NB4 (cell line): ENCODE results near the gene PIGB.

Experiments used
- POLR2A ChIP-seq: IDR thresholded peaks from 2 replicates; pipeline ENCODE4 v1.6.1; 2011; ENCODE audit warnings: mild to moderate bottlenecking; ENCODE audit not compliant: insufficient read length; ENCODE audit errors: extremely low read depth
- TF ChIP-seq, protein P1 (sequence below): IDR thresholded peaks from one replicate; pipeline ENCODE4 v1.5.1; 2012; ENCODE audit warnings: low read depth, low read length

DNA sequence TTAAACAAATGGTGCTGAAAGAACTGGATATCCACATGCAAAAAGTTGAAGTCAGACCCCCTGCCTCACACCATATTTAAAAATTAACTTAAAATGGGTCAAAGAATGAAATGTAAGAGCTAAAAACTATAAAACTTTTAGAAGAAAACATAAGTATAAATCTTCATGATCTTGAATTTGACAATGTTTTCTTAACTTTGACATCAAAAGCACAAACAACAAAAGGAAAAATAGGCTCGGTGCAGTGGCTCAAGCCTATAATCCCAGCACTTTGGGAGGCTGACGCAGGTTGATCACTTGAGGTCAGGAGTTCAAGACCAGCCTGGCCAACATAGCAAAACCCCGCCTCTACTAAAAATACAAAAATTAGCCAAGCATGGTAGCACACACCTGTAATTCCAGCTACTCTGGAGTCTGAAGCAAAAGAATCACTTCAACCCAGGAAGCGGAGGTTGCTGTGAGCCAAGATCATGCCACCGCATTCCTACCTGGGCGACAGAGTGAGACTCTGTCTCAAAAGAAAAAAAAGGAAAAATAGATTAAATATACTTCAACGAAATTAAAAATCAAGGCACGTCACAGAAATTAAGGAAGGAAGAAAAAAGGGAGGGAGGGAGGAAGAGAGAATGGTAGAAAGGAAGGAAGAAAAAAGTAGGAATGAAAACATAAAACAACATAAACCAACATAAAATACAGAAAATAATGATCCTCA is 30.9 kb upstream of the PIGB start:
- TF ChIP-seq, protein P1, sequence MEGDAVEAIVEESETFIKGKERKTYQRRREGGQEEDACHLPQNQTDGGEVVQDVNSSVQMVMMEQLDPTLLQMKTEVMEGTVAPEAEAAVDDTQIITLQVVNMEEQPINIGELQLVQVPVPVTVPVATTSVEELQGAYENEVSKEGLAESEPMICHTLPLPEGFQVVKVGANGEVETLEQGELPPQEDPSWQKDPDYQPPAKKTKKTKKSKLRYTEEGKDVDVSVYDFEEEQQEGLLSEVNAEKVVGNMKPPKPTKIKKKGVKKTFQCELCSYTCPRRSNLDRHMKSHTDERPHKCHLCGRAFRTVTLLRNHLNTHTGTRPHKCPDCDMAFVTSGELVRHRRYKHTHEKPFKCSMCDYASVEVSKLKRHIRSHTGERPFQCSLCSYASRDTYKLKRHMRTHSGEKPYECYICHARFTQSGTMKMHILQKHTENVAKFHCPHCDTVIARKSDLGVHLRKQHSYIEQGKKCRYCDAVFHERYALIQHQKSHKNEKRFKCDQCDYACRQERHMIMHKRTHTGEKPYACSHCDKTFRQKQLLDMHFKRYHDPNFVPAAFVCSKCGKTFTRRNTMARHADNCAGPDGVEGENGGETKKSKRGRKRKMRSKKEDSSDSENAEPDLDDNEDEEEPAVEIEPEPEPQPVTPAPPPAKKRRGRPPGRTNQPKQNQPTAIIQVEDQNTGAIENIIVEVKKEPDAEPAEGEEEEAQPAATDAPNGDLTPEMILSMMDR = no peak
- no peak for TF ChIP-seq POLR2A
